Ishikawa (cell line): ENCODE data around the gene FAM171A2.

ENCODE experiments used
- CEBPB ChIP-seq: IDR thresholded peaks from 2 replicates; pipeline ENCODE4 v1.6.1; 2012
- CREB1 ChIP-seq: IDR thresholded peaks from 2 replicates; pipeline ENCODE4 v1.6.1; 2012; ENCODE audit warnings: low read depth
- EGR1 ChIP-seq: IDR thresholded peaks from 2 replicates; pipeline ENCODE4 v1.6.1; 2012
- EP300 ChIP-seq: IDR thresholded peaks from 2 replicates; pipeline ENCODE4 v1.6.1; 2012; ENCODE audit warnings: borderline replicate concordance
- FOXM1 ChIP-seq: IDR thresholded peaks from 2 replicates; pipeline ENCODE4 v1.6.1; 2012; ENCODE audit warnings: low read depth, borderline replicate concordance
- MAX ChIP-seq: IDR thresholded peaks from 2 replicates; pipeline ENCODE4 v1.6.1; 2012
- RAD21 ChIP-seq: IDR thresholded peaks from 2 replicates; pipeline ENCODE4 v1.6.1; 2012; ENCODE audit warnings: low read depth
- TAF1 ChIP-seq: IDR thresholded peaks from 2 replicates; pipeline ENCODE4 v1.6.1; 2012; ENCODE audit warnings: low read depth, mild to moderate bottlenecking
- USF1 ChIP-seq: IDR thresholded peaks from 2 replicates; pipeline ENCODE4 v1.6.1; 2012
- YY1 ChIP-seq: IDR thresholded peaks from 2 replicates; pipeline ENCODE4 v1.6.1; 2012; ENCODE audit warnings: low read depth
- ZBTB7A ChIP-seq: IDR thresholded peaks from 2 replicates; pipeline ENCODE4 v1.6.1; 2012; ENCODE audit warnings: low read depth

GRCh38 chr17:44309472-44309871 is 54.2 kb downstream of the FAM171A2 start:
- TF ChIP-seq MAX, result no peak
- TF ChIP-seq USF1, result no peak
- TF ChIP-seq YY1, result no peak
- TF ChIP-seq RAD21, result no peak
- TF ChIP-seq CEBPB, result no peak
- TF ChIP-seq EP300, result no peak
- no peak for TF ChIP-seq TAF1
- TF ChIP-seq EGR1, result no peak
- TF ChIP-seq CREB1, result no peak
- TF ChIP-seq FOXM1, result no peak
- no peak for TF ChIP-seq ZBTB7A
